Measurements from ENCODE around the gene HSPB1. TPM values are rescaled to one million over a fixed set of nuclear protein-coding genes. Genes with fewer than 3 reads are reported as not detected.
"Not testable (repeated sequence)": the region's sequence is repeated elsewhere in the genome, so short reads cannot be mapped to it uniquely, and the experiment has no call there.

The HSPB1 gene
- total RNA-seq, 1 experiment from 2014 or later = 80.7 TPM

- H3K36me3 ChIP-seq (replicated peaks; ENCODE audit: control insufficient read depth, insufficient read depth, low read length); DNase-seq; H3K4me3 ChIP-seq (ENCODE audit: insufficient read depth, low read depth, low read length): not testable (repeated sequence)
Measured at GRCh38 chr7:76290847-76291350, 11.6 kb upstream of the HSPB1 start.

GRCh38 chr7:76291351-76292212 lies 10.9 kb upstream of the HSPB1 start:
- no peak overlapping the region for H3K4me3 ChIP-seq (ENCODE audit: insufficient read depth, low read depth, low read length)
- H3K36me3 ChIP-seq (replicated peaks; ENCODE audit: control insufficient read depth, insufficient read depth, low read length) = no peaks in the 10 kb centered on the region
- DNase-seq = peak; percentile 95
- H3K27me3 ChIP-seq (ENCODE audit: control insufficient read depth, insufficient read depth, low read length) = no peaks in the 10 kb centered on the region

More at GRCh38 chr7:76290847-76291350, 11.6 kb upstream of the HSPB1 start:
- not testable (repeated sequence) for H3K27me3 ChIP-seq (ENCODE audit: control insufficient read depth, insufficient read depth, low read length)

GRCh38 chr7:76292213-76292573 lies 10.3 kb upstream of the HSPB1 start:
- Histone ChIP-seq H3K4me3 (ENCODE audit: insufficient read depth, low read depth, low read length) (no peak overlapping the region), H3K27me3 (ENCODE audit: control insufficient read depth, insufficient read depth, low read length) (no peaks in the 10 kb centered on the region), H3K36me3 (replicated peaks; ENCODE audit: control insufficient read depth, insufficient read depth, low read length) (no peaks in the 10 kb centered on the region)
- no peak for DNase-seq

GRCh38 chr7:76292911-76293310 lies 9.6 kb upstream of the HSPB1 start:
- H3K36me3 ChIP-seq (replicated peaks; ENCODE audit: control insufficient read depth, insufficient read depth, low read length); H3K4me3 ChIP-seq (ENCODE audit: insufficient read depth, low read depth, low read length); H3K27me3 ChIP-seq (ENCODE audit: control insufficient read depth, insufficient read depth, low read length); DNase-seq: not testable (repeated sequence)

GRCh38 chr7:76293407-76293901 lies 9.0 kb upstream of the HSPB1 start:
- Histone ChIP-seq H3K27me3 (ENCODE audit: control insufficient read depth, insufficient read depth, low read length) (no peaks in the 10 kb centered on the region), H3K4me3 (ENCODE audit: insufficient read depth, low read depth, low read length) (no peak overlapping the region), H3K36me3 (replicated peaks; ENCODE audit: control insufficient read depth, insufficient read depth, low read length) (no peaks in the 10 kb centered on the region)
- no peak for DNase-seq

DNA sequence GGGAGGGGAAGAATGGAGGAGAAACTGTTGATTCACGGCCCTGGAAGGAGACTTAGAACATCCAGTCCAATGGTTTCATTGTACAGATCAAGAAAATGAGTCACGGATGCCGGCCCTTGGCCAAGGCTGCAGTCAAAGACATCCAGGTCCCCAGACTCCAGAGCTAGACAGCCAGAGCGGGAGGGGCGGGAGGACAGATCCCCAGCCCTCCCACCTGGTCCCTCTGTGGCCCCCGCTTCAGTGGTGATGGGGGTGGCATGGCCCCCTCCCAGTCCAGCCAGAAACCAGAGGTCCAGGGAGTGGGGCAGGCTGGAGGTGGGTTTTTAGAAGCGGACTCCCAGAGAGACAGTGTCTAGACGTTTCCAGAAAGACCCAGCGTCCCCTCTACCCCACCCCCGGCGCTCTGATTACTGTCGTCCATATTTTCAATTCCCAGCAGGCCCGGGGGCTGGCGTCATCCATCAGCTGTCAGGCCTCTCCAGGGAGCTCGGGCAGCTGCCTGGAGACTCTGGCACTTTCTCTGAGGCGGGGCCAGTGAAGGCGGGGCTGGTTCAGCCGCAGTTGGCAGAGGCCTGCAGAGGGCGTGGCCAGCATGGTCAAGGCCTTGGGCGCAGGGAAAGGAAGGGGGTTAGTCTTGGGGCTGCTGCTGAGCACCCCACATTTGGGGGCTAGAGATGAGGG lies 8.0 kb upstream of the HSPB1 start:
- no peaks in the 10 kb centered on the region for H3K36me3 ChIP-seq (replicated peaks; ENCODE audit: control insufficient read depth, insufficient read depth, low read length)
- DNase-seq = peak; percentile 88
- H3K27me3 ChIP-seq (ENCODE audit: control insufficient read depth, insufficient read depth, low read length) = no peaks in the 10 kb centered on the region
- no peak overlapping the region for H3K4me3 ChIP-seq (ENCODE audit: insufficient read depth, low read depth, low read length)

DNA sequence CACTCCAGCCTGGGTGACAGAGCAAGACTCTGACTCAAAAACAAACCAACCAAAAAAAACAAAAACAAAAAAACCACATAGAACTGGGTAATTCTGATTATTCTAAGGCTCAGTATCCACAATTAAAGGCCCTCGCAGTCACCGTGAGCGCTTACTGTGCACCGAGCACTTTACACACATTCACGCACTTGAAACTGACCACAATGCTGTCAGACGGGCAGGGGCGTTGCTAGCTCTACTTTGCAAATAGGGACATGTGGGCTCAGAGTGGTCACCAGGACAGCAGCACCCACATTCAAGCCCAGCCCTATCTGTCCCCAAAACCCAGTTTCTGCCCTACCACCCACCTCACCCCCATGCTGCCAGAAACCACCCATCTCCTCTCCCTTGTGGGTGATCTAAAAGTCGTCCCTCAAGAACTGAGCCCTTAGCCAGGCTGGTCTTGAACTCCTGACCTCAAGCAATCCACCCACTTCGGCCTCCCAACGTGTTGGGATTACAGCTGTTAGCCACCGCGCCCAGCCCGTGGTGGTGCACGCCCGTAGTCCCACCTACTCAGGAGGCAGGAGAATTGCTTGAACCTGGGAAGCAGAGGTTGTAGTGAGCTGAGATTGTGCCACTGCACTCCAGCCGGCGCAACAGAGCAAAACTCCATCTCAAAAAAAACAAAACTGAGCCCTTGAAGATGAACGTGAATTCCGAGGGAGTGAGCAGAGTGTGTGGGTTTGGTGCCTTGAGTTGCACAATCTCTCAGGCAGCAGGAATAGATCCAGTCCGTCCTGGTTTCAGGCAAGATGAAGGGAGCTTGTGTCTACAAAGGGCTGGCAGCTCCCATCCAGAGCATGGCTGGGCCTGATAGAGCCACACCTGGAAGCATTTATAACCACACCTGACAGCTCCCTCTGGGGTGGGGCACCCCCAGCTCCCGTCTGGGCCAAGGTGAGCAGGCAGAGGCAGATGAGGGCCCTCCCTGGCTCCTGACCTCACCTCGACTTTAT lies 5.4 kb upstream of the HSPB1 start:
- DNase-seq = no peak
- H3K4me3 ChIP-seq (ENCODE audit: insufficient read depth, low read depth, low read length) = no peak overlapping the region
- H3K27me3 ChIP-seq (ENCODE audit: control insufficient read depth, insufficient read depth, low read length) = peaks cover 4% of the 10 kb centered on the region
- no peaks in the 10 kb centered on the region for H3K36me3 ChIP-seq (replicated peaks; ENCODE audit: control insufficient read depth, insufficient read depth, low read length)

- no peaks in the 10 kb centered on the region; the same call in 1 of the 2 replicates for H3K36me3 ChIP-seq (replicated peaks; ENCODE audit: control insufficient read depth, insufficient read depth, low read length)
- H3K4me3 ChIP-seq (ENCODE audit: insufficient read depth, low read depth, low read length) = no peak overlapping the region
- H3K27me3 ChIP-seq (ENCODE audit: control insufficient read depth, insufficient read depth, low read length) = peaks cover 5% of the 10 kb centered on the region
- DNase-seq = no peak
Measured at GRCh38 chr7:76300166-76300731, 2.2 kb upstream of the HSPB1 start.

DNA sequence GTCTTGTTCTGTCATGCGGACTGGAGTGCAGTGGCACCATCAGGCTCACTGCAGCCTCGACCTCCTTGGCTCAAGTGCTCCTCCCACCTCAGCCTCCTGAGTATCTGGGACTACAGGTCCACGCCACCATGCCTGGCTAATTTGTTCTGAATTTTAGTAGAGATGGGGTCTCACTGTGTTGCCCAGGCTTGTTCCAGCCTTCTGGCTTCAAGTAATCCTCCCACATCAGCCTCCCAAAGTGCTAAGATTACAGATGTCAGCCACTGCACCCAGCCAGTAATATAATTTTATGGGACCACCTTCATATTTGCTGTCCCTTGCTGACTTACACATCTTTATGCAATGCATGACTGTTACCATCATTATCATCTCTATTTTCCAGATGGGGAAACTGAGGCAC lies 1.5 kb upstream of the HSPB1 start:
- Histone ChIP-seq H3K36me3 (replicated peaks; ENCODE audit: control insufficient read depth, insufficient read depth, low read length) (no peaks in the 10 kb centered on the region; the same call in 1 of the 2 replicates), H3K4me3 (ENCODE audit: insufficient read depth, low read depth, low read length) (no peak overlapping the region), H3K27me3 (ENCODE audit: control insufficient read depth, insufficient read depth, low read length) (peaks cover 5% of the 10 kb centered on the region)
- DNase-seq = no peak

GRCh38 chr7:76303202-76304147 lies 1.0 kb downstream of the HSPB1 start:
- DNase-seq = peak; percentile 98
- Histone ChIP-seq H3K36me3 (replicated peaks; ENCODE audit: control insufficient read depth, insufficient read depth, low read length) (no peaks in the 10 kb centered on the region; the same call in 1 of the 2 replicates), H3K4me3 (ENCODE audit: insufficient read depth, low read depth, low read length) (peak overlapping the region; percentile 60), H3K27me3 (ENCODE audit: control insufficient read depth, insufficient read depth, low read length) (peaks cover 5% of the 10 kb centered on the region)

- Histone ChIP-seq H3K4me3 (ENCODE audit: insufficient read depth, low read depth, low read length) (no peak overlapping the region), H3K36me3 (replicated peaks; ENCODE audit: control insufficient read depth, insufficient read depth, low read length) (no peaks in the 10 kb centered on the region; the same call in 1 of the 2 replicates), H3K27me3 (ENCODE audit: control insufficient read depth, insufficient read depth, low read length) (peaks cover 5% of the 10 kb centered on the region)
- DNase-seq = no peak
Measured at GRCh38 chr7:76304888-76305375, 2.5 kb downstream of the HSPB1 start.

- not testable (repeated sequence) for DNase-seq; H3K36me3 ChIP-seq (replicated peaks; ENCODE audit: control insufficient read depth, insufficient read depth, low read length); H3K27me3 ChIP-seq (ENCODE audit: control insufficient read depth, insufficient read depth, low read length); H3K4me3 ChIP-seq (ENCODE audit: insufficient read depth, low read depth, low read length)
Measured at GRCh38 chr7:76308874-76309273, 6.4 kb downstream of the HSPB1 start.

All from H7 (cell line).